Uterus (tissue), 2 donors: ENCODE measurements around the gene PRIM2.
"Not testable (repeated sequence)": the region's sequence is repeated elsewhere in the genome, so short reads cannot be mapped to it uniquely, and the experiment has no call there.

ENCODE experiments used
- CTCF ChIP-seq, 4 experiments: fragments of 200-600 bp in 2 of 4; fragments of 450-650 bp in 2 of 4; sonication (generic) in 2 of 4; IDR thresholded peaks; one replicate each; pipeline ENCODE4 v1.5.1; 2016 to 2019; ENCODE audit warnings: antibody characterized with exemption in 4 of 4, mild to moderate bottlenecking in 2 of 4, moderate library complexity in 1 of 4
- POLR2A ChIP-seq, 2 donors: fragments of 450-650 bp; IDR thresholded peaks; one replicate each; pipeline ENCODE4 v1.6.1; 2016; ENCODE audit warnings: antibody characterized with exemption in 2 of 2, mild to moderate bottlenecking in 1 of 2, moderate library complexity in 1 of 2

GRCh38 chr6:57505251-57505650 lies 187.8 kb downstream of the PRIM2 start:
- not testable (repeated sequence) for TF ChIP-seq CTCF, POLR2A (IDR thresholded peaks at IDR 0.05)
